Hepatocyte (in vitro differentiated cells): ENCODE results near the gene STK38L.

Experiments
- EZH2 ChIP-seq: fragments of 200-600 bp; sonication (generic); IDR thresholded peaks from 2 replicates; pipeline ENCODE4 v1.6.1; 2016; ENCODE audit warnings: antibody characterized with exemption, mild to moderate bottlenecking, borderline replicate concordance
- TF ChIP-seq, protein P1 (sequence below): fragments of 200-600 bp; sonication (generic); IDR thresholded peaks from 2 replicates; pipeline ENCODE4 v1.5.1; 2016; ENCODE audit warnings: antibody characterized with exemption, mild to moderate bottlenecking; ENCODE audit not compliant: poor library complexity

DNA sequence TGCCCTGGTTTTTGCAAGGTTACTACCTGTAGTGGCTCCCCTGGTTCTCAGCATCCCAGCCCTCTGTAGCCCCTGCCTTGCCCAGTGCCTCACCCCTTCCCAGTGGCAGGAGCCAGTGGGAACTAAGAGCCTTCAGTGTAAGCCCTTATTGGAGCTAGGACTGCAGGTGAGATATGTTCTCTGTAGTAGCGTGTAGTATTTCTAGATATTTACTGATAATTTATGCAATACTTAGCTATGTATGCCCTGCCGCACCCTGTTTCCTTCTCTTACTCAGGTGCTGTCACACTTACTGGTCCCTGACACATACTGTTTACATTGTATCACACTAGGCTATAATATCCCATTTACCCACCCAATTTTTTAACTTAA lies 92.2 kb downstream of the STK38L start:
- TF ChIP-seq, protein P1, sequence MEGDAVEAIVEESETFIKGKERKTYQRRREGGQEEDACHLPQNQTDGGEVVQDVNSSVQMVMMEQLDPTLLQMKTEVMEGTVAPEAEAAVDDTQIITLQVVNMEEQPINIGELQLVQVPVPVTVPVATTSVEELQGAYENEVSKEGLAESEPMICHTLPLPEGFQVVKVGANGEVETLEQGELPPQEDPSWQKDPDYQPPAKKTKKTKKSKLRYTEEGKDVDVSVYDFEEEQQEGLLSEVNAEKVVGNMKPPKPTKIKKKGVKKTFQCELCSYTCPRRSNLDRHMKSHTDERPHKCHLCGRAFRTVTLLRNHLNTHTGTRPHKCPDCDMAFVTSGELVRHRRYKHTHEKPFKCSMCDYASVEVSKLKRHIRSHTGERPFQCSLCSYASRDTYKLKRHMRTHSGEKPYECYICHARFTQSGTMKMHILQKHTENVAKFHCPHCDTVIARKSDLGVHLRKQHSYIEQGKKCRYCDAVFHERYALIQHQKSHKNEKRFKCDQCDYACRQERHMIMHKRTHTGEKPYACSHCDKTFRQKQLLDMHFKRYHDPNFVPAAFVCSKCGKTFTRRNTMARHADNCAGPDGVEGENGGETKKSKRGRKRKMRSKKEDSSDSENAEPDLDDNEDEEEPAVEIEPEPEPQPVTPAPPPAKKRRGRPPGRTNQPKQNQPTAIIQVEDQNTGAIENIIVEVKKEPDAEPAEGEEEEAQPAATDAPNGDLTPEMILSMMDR, result no peak
- TF ChIP-seq EZH2, result no peak
